Measurements from ENCODE around the gene RPLP2.

- TF ChIP-seq CTCF (IDR thresholded peaks at IDR 0.05 in 4 of 5, conservative IDR thresholded peaks at IDR 0.05 in 1 of 5), result no peak
- no peak for TF ChIP-seq POLR2A (IDR thresholded peaks at IDR 0.05)
These were observed 29.7 kb upstream of the RPLP2 start for GRCh38 chr11:779955-780532.
